ENCODE results near the gene ECE1.
A peak's percentile ranks its signal among the peaks of the same experiment; 100 is the strongest.

Gene ECE1

GRCh38 chr1:21337010-21337437, 46.8 kb upstream of the ECE1 start:
- Mint-ChIP-seq H3K4me3 (no peak overlapping the region), H3K27me3 (ENCODE audit: low read depth) (peaks cover 17% of the 10 kb centered on the region), H3K27ac (peak overlapping the region in 2 of 3 experiments; percentile 45 to 74), H3K4me1 (peaks cover 70% of the 10 kb centered on the region), H3K9me3 (no peaks in the 10 kb centered on the region), H3K36me3 (ENCODE audit: low read depth) (no peaks in the 10 kb centered on the region)
- no peak for TF ChIP-seq CTCF (IDR thresholded peaks at IDR 0.05; ENCODE audit: unreplicated experiment in 3 of 3)

- TF ChIP-seq CTCF (IDR thresholded peaks at IDR 0.05; ENCODE audit: unreplicated experiment in 3 of 3) = no peak
- no peaks in the 10 kb centered on the region for H3K9me3 Mint-ChIP-seq
- no peak overlapping the region for H3K27ac Mint-ChIP-seq
- H3K4me1 Mint-ChIP-seq = peaks cover 65% of the 10 kb centered on the region
- no peak overlapping the region for H3K4me3 Mint-ChIP-seq
- no peaks in the 10 kb centered on the region for H3K36me3 Mint-ChIP-seq (ENCODE audit: low read depth)
- peaks cover 16% of the 10 kb centered on the region for H3K27me3 Mint-ChIP-seq (ENCODE audit: low read depth)
These were observed 45.5 kb upstream of the ECE1 start for GRCh38 chr1:21335750-21336224.

- Mint-ChIP-seq H3K36me3 (ENCODE audit: low read depth) (no peaks in the 10 kb centered on the region), H3K27ac (peak overlapping the region; percentile 84 to 90 (median 86)), H3K4me1 (peaks cover 69% of the 10 kb centered on the region), H3K4me3 (peak overlapping the region; percentile 47 to 70 (median 69)), H3K9me3 (no peaks in the 10 kb centered on the region), H3K27me3 (ENCODE audit: low read depth) (peaks cover 16% of the 10 kb centered on the region)
- TF ChIP-seq CTCF (IDR thresholded peaks at IDR 0.05; ENCODE audit: unreplicated experiment in 3 of 3) = peak in 1 of 3 experiments; percentile 22
These were observed 44.9 kb upstream of the ECE1 start for GRCh38 chr1:21335088-21335691.

- TF ChIP-seq CTCF (IDR thresholded peaks at IDR 0.05; ENCODE audit: unreplicated experiment in 3 of 3) = peak; percentile 60 to 70 (median 70)
- peaks cover 65% of the 10 kb centered on the region for H3K4me1 Mint-ChIP-seq
- no peaks in the 10 kb centered on the region for H3K9me3 Mint-ChIP-seq
- H3K27me3 Mint-ChIP-seq (ENCODE audit: low read depth) = peaks cover 16% of the 10 kb centered on the region
- H3K36me3 Mint-ChIP-seq (ENCODE audit: low read depth) = no peaks in the 10 kb centered on the region
- peak overlapping the region; percentile 47 to 70 (median 69) for H3K4me3 Mint-ChIP-seq
- peak overlapping the region; percentile 84 to 90 (median 86) for H3K27ac Mint-ChIP-seq
These were observed 44.2 kb upstream of the ECE1 start for GRCh38 chr1:21334214-21335087.

- no peaks in the 10 kb centered on the region for H3K9me3 Mint-ChIP-seq
- no peak for TF ChIP-seq CTCF (IDR thresholded peaks at IDR 0.05; ENCODE audit: unreplicated experiment in 3 of 3)
- H3K27me3 Mint-ChIP-seq (ENCODE audit: low read depth) = peaks cover 13% of the 10 kb centered on the region
- H3K4me1 Mint-ChIP-seq = peaks cover 61% of the 10 kb centered on the region
- H3K4me3 Mint-ChIP-seq = no peak overlapping the region
- peak overlapping the region in 2 of 3 experiments; percentile 52 to 86 for H3K27ac Mint-ChIP-seq
- no peaks in the 10 kb centered on the region for H3K36me3 Mint-ChIP-seq (ENCODE audit: low read depth)
These were observed 43.6 kb upstream of the ECE1 start for GRCh38 chr1:21333824-21334213.

Data from nephron (organoid).